Ishikawa (cell line): Measurements from ENCODE around the gene DNER.

ENCODE experiments used
- CEBPB ChIP-seq: IDR thresholded peaks from 2 replicates; pipeline ENCODE4 v1.6.1; 2012
- CREB1 ChIP-seq: IDR thresholded peaks from 2 replicates; pipeline ENCODE4 v1.6.1; 2012; ENCODE audit warnings: low read depth
- EGR1 ChIP-seq: IDR thresholded peaks from 2 replicates; pipeline ENCODE4 v1.6.1; 2012
- EP300 ChIP-seq: IDR thresholded peaks from 2 replicates; pipeline ENCODE4 v1.6.1; 2012; ENCODE audit warnings: borderline replicate concordance
- FOXM1 ChIP-seq: IDR thresholded peaks from 2 replicates; pipeline ENCODE4 v1.6.1; 2012; ENCODE audit warnings: low read depth, borderline replicate concordance
- MAX ChIP-seq: IDR thresholded peaks from 2 replicates; pipeline ENCODE4 v1.6.1; 2012
- NFIC ChIP-seq: IDR thresholded peaks from 2 replicates; pipeline ENCODE4 v1.6.1; 2012
- RAD21 ChIP-seq: IDR thresholded peaks from 2 replicates; pipeline ENCODE4 v1.6.1; 2012; ENCODE audit warnings: low read depth
- TAF1 ChIP-seq: IDR thresholded peaks from 2 replicates; pipeline ENCODE4 v1.6.1; 2012; ENCODE audit warnings: low read depth, mild to moderate bottlenecking
- TCF12 ChIP-seq: IDR thresholded peaks from 2 replicates; pipeline ENCODE4 v1.6.1; 2012; ENCODE audit warnings: low read depth
- TEAD4 ChIP-seq: IDR thresholded peaks from 2 replicates; pipeline ENCODE4 v1.6.1; 2012
- USF1 ChIP-seq: IDR thresholded peaks from 2 replicates; pipeline ENCODE4 v1.6.1; 2012
- YY1 ChIP-seq: IDR thresholded peaks from 2 replicates; pipeline ENCODE4 v1.6.1; 2012; ENCODE audit warnings: low read depth
- ZBTB7A ChIP-seq: IDR thresholded peaks from 2 replicates; pipeline ENCODE4 v1.6.1; 2012; ENCODE audit warnings: low read depth
- TF ChIP-seq, protein P1 (sequence below): IDR thresholded peaks from 2 replicates; pipeline ENCODE4 v1.6.1; 2012; ENCODE audit warnings: low read depth, mild to moderate bottlenecking

DNER gene

DNA sequence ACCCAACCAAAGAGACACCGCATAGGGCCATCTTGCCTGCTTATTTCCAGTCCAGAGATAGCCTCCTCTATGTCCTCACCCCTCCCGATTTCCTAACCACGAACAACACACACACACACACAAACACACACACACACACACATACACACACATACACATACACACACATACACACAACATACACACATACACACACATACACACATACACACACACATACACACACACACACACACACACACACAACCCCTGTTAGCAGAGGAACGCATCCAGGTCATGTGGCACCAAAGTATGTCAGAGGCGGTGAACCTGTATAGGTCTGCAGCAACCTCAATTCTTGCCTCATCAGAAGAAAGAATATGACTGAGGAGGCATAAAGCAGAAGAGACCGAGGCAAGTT is 18.5 kb upstream of the DNER start:
- TF ChIP-seq TAF1 (no peak), TCF12 (no peak), YY1 (no peak), EGR1 (no peak), ZBTB7A (no peak), USF1 (no peak), EP300 (no peak), CREB1 (no peak), RAD21 (no peak), CEBPB (no peak), FOXM1 (no peak), MAX (no peak)
- TF ChIP-seq, protein P1, sequence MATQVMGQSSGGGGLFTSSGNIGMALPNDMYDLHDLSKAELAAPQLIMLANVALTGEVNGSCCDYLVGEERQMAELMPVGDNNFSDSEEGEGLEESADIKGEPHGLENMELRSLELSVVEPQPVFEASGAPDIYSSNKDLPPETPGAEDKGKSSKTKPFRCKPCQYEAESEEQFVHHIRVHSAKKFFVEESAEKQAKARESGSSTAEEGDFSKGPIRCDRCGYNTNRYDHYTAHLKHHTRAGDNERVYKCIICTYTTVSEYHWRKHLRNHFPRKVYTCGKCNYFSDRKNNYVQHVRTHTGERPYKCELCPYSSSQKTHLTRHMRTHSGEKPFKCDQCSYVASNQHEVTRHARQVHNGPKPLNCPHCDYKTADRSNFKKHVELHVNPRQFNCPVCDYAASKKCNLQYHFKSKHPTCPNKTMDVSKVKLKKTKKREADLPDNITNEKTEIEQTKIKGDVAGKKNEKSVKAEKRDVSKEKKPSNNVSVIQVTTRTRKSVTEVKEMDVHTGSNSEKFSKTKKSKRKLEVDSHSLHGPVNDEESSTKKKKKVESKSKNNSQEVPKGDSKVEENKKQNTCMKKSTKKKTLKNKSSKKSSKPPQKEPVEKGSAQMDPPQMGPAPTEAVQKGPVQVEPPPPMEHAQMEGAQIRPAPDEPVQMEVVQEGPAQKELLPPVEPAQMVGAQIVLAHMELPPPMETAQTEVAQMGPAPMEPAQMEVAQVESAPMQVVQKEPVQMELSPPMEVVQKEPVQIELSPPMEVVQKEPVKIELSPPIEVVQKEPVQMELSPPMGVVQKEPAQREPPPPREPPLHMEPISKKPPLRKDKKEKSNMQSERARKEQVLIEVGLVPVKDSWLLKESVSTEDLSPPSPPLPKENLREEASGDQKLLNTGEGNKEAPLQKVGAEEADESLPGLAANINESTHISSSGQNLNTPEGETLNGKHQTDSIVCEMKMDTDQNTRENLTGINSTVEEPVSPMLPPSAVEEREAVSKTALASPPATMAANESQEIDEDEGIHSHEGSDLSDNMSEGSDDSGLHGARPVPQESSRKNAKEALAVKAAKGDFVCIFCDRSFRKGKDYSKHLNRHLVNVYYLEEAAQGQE, result no peak

DNA sequence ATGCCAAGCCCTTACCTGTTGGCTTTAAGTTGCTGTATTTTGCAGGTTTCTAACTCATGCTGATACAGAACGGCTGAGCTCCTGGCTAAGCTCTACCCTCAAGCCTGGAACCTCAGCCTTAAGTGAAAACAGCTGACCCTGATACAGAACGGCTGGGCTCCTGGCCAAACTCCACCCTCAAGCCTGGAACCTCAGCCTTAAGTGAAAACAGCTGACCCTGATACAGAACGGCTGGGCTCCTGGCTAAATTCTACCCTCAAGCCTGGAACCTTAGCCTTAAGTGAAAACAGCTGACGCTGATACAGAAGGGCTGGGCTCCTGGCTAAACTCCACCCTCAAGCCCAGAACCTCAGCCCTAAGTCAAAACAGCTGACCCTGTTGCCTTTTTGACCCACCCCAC is 17.6 kb upstream of the DNER start:
- TF ChIP-seq YY1 (no peak), FOXM1 (no peak), NFIC (no peak), TAF1 (no peak)

GRCh38 chr2:229731363-229731762 is 17.0 kb upstream of the DNER start:
- TF ChIP-seq USF1, result no peak
- TF ChIP-seq RAD21, result no peak
- no peak for TF ChIP-seq TEAD4
- no peak for TF ChIP-seq EP300
- TF ChIP-seq MAX, result no peak
- TF ChIP-seq FOXM1, result no peak
- TF ChIP-seq, protein P1, result no peak
- no peak for TF ChIP-seq EGR1
- no peak for TF ChIP-seq TAF1
- no peak for TF ChIP-seq CEBPB
- TF ChIP-seq ZBTB7A, result no peak
- TF ChIP-seq TCF12, result no peak
- no peak for TF ChIP-seq YY1
- TF ChIP-seq NFIC, result no peak
- TF ChIP-seq CREB1, result no peak

- TF ChIP-seq TCF12, result no peak
- no peak for TF ChIP-seq TEAD4
- no peak for TF ChIP-seq MAX
- TF ChIP-seq NFIC, result no peak
- TF ChIP-seq ZBTB7A, result no peak
- TF ChIP-seq TAF1, result no peak
- TF ChIP-seq CEBPB, result no peak
- TF ChIP-seq FOXM1, result no peak
- no peak for TF ChIP-seq USF1
- TF ChIP-seq RAD21, result no peak
- TF ChIP-seq CREB1, result no peak
- TF ChIP-seq, protein P1, result no peak
- TF ChIP-seq EP300, result no peak
- no peak for TF ChIP-seq EGR1
- no peak for TF ChIP-seq YY1
Measured at GRCh38 chr2:229728370-229728769, 14.0 kb upstream of the DNER start.
